ENCODE data around the gene MRGPRD. TPM values are rescaled to one million over a fixed set of nuclear protein-coding genes. Genes with fewer than 3 reads are reported as not detected.

MRGPRD gene
- total and polyA plus RNA-seq, 4 donors = not detected

DNA sequence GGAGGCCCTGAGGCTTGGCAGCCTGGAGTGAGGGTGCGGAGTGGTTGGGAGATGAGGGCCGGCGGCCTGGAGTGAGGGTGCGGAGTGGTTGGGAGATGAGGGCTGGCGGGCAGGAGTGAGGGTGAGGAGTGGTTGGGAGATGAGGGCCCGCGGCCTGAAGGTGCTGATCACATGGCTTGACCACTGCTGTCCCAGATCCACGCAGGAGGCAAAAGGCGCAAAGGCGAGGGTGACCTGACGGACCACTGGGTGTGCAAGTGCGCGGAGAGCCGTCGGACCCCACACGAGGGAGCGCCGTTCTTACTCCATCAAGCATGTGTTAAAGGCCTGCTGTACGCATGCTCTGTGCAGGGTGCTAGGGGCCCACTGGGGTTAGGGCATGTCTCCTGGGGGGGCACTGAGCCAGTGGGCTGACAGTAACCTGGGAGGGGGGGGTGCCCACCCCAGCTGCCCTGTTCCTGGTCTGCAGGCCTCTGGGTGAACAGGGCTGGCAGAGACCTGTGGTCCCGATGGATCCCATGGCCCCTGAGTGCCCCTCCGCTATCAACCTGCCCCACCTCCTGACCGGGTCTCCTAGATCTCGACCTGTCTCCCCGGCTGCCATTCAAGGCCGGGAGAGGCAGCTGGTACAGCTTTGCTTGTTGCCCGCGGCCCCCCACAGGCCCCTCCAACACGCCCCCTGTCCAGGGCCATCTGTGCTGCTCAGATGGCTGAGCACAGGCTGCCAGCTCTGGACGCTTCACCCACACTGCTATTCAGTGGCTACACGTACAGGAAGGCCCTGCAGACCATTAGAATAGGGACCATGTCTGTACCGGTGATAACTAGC lies 21.1 kb downstream of the MRGPRD start:
- TF ChIP-seq HNF4G (IDR thresholded peaks at IDR 0.05) (no peak), YY1 (IDR thresholded peaks at IDR 0.05) (no peak), MAX (IDR thresholded peaks at IDR 0.05) (no peak), SP1 (IDR thresholded peaks at IDR 0.05) (no peak), HNF4A (conservative IDR thresholded peaks at IDR 0.05) (no peak)
- Histone ChIP-seq H3K9me3 (ENCODE audit: control insufficient read depth in 4 of 4, low read length in 3 of 4) (no peaks in the 10 kb centered on the region), H3K27me3 (ENCODE audit: control insufficient read depth in 4 of 4, insufficient read depth in 4 of 4, low read length in 3 of 4) (no peaks in the 10 kb centered on the region), H3K9ac (ENCODE audit: low read depth in 1 of 2, low read length in 2 of 2) (no peak overlapping the region), H3K4me3 (ENCODE audit: low read depth in 1 of 3, low read length in 3 of 3) (no peak overlapping the region), H3K36me3 (ENCODE audit: control insufficient read depth in 4 of 4, insufficient read depth in 3 of 4, low read depth in 1 of 4, low read length in 3 of 4) (no peaks in the 10 kb centered on the region), H3K27ac (ENCODE audit: low read depth in 1 of 2, low read length in 2 of 2) (no peak overlapping the region), H3K4me1 (ENCODE audit: control insufficient read depth in 4 of 4, insufficient read depth in 4 of 4, low read length in 3 of 4) (no peaks in the 10 kb centered on the region)
- 94% methylated on average over 31 of the region's 31 CpGs for WGBS
- DNase-seq (ENCODE audit: low spot score) = no peak

DNA sequence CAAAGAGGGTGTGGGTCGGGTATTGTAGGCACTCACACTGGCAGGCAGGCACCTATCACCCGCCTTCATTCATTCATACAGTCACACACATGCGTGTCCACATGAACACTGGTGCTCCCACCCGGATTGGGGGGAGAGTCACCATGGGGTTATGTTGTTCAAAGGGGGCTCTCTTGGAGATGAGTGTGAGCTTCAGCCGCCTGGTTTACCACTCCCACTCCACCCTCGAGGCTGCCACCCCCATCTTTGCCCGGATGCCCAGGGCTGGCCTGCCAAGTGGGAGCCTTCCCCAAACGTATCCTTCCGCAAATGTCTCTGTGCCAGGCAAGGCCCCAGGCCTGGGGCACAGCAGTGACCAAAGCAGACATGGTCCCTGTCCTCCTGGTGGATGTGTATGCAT lies 22.6 kb downstream of the MRGPRD start:
- no peak for DNase-seq (ENCODE audit: low spot score)
- H3K9ac ChIP-seq (ENCODE audit: low read depth in 1 of 2, low read length in 2 of 2) = no peak overlapping the region
- H3K9me3 ChIP-seq (ENCODE audit: control insufficient read depth in 4 of 4, low read length in 3 of 4) = no peaks in the 10 kb centered on the region
- WGBS = 94% methylated on average over 9 of the region's 9 CpGs
- H3K4me3 ChIP-seq (ENCODE audit: low read depth in 1 of 3, low read length in 3 of 3) = no peak overlapping the region
- no peak overlapping the region for H3K27ac ChIP-seq (ENCODE audit: low read depth in 1 of 2, low read length in 2 of 2)
- TF ChIP-seq FOXA1 (IDR thresholded peaks at IDR 0.05) (no peak), EGR1 (IDR thresholded peaks at IDR 0.05; ENCODE audit: low read depth in 2 of 2) (no peak), MAX (IDR thresholded peaks at IDR 0.05) (no peak), NR2F2 (IDR thresholded peaks at IDR 0.05) (no peak), HNF4A (conservative IDR thresholded peaks at IDR 0.05) (no peak), JUND (IDR thresholded peaks at IDR 0.05) (no peak), RAD21 (IDR thresholded peaks at IDR 0.05) (no peak), YY1 (IDR thresholded peaks at IDR 0.05) (no peak), SP1 (IDR thresholded peaks at IDR 0.05) (no peak), GABPA (IDR thresholded peaks at IDR 0.05 in 1 of 2, conservative IDR thresholded peaks at IDR 0.05 in 1 of 2) (no peak), TAF1 (conservative IDR thresholded peaks at IDR 0.05) (no peak), FOXA2 (IDR thresholded peaks at IDR 0.05) (no peak)
- TF ChIP-seq, protein P1, sequence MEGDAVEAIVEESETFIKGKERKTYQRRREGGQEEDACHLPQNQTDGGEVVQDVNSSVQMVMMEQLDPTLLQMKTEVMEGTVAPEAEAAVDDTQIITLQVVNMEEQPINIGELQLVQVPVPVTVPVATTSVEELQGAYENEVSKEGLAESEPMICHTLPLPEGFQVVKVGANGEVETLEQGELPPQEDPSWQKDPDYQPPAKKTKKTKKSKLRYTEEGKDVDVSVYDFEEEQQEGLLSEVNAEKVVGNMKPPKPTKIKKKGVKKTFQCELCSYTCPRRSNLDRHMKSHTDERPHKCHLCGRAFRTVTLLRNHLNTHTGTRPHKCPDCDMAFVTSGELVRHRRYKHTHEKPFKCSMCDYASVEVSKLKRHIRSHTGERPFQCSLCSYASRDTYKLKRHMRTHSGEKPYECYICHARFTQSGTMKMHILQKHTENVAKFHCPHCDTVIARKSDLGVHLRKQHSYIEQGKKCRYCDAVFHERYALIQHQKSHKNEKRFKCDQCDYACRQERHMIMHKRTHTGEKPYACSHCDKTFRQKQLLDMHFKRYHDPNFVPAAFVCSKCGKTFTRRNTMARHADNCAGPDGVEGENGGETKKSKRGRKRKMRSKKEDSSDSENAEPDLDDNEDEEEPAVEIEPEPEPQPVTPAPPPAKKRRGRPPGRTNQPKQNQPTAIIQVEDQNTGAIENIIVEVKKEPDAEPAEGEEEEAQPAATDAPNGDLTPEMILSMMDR (IDR thresholded peaks at IDR 0.05; ENCODE audit: low read depth, low read length, missing input control) = no peak
- no peaks in the 10 kb centered on the region for H3K36me3 ChIP-seq (ENCODE audit: control insufficient read depth in 4 of 4, insufficient read depth in 3 of 4, low read depth in 1 of 4, low read length in 3 of 4)
- H3K4me1 ChIP-seq (ENCODE audit: control insufficient read depth in 4 of 4, insufficient read depth in 4 of 4, low read length in 3 of 4) = no peaks in the 10 kb centered on the region
- H3K27me3 ChIP-seq (ENCODE audit: control insufficient read depth in 4 of 4, insufficient read depth in 4 of 4, low read length in 3 of 4) = no peaks in the 10 kb centered on the region

- no peaks in the 10 kb centered on the region for H3K4me1 ChIP-seq (ENCODE audit: control insufficient read depth in 4 of 4, insufficient read depth in 4 of 4, low read length in 3 of 4)
- H3K9me3 ChIP-seq (ENCODE audit: control insufficient read depth in 4 of 4, low read length in 3 of 4) = no peaks in the 10 kb centered on the region
- no peak overlapping the region for H3K9ac ChIP-seq (ENCODE audit: low read depth in 1 of 2, low read length in 2 of 2)
- no peaks in the 10 kb centered on the region for H3K36me3 ChIP-seq (ENCODE audit: control insufficient read depth in 4 of 4, insufficient read depth in 3 of 4, low read depth in 1 of 4, low read length in 3 of 4)
- H3K27ac ChIP-seq (ENCODE audit: low read depth in 1 of 2, low read length in 2 of 2) = no peak overlapping the region
- no peak overlapping the region for H3K4me3 ChIP-seq (ENCODE audit: low read depth in 1 of 3, low read length in 3 of 3)
- no peak for DNase-seq (ENCODE audit: low spot score)
- H3K27me3 ChIP-seq (ENCODE audit: control insufficient read depth in 4 of 4, insufficient read depth in 4 of 4, low read length in 3 of 4) = no peaks in the 10 kb centered on the region
- 80% methylated on average over 12 of the region's 12 CpGs for WGBS
- TF ChIP-seq, protein P1 (IDR thresholded peaks at IDR 0.05; ENCODE audit: low read depth, low read length, missing input control) = no peak
- TF ChIP-seq GABPA (IDR thresholded peaks at IDR 0.05 in 1 of 2, conservative IDR thresholded peaks at IDR 0.05 in 1 of 2) = no peak
- no peak for TF ChIP-seq NR2F2 (IDR thresholded peaks at IDR 0.05)
- no peak for TF ChIP-seq HNF4A (conservative IDR thresholded peaks at IDR 0.05)
- no peak for TF ChIP-seq HNF4G (IDR thresholded peaks at IDR 0.05)
- TF ChIP-seq, protein P2, sequence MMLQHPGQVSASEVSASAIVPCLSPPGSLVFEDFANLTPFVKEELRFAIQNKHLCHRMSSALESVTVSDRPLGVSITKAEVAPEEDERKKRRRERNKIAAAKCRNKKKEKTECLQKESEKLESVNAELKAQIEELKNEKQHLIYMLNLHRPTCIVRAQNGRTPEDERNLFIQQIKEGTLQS (IDR thresholded peaks at IDR 0.05) = no peak
- TF ChIP-seq EGR1 (IDR thresholded peaks at IDR 0.05; ENCODE audit: low read depth in 2 of 2) = no peak
- TF ChIP-seq, protein P3, sequence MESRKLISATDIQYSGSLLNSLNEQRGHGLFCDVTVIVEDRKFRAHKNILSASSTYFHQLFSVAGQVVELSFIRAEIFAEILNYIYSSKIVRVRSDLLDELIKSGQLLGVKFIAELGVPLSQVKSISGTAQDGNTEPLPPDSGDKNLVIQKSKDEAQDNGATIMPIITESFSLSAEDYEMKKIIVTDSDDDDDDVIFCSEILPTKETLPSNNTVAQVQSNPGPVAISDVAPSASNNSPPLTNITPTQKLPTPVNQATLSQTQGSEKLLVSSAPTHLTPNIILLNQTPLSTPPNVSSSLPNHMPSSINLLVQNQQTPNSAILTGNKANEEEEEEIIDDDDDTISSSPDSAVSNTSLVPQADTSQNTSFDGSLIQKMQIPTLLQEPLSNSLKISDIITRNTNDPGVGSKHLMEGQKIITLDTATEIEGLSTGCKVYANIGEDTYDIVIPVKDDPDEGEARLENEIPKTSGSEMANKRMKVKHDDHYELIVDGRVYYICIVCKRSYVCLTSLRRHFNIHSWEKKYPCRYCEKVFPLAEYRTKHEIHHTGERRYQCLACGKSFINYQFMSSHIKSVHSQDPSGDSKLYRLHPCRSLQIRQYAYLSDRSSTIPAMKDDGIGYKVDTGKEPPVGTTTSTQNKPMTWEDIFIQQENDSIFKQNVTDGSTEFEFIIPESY (IDR thresholded peaks at IDR 0.05) = no peak
- no peak for TF ChIP-seq YY1 (IDR thresholded peaks at IDR 0.05)
- TF ChIP-seq TAF1 (conservative IDR thresholded peaks at IDR 0.05) = no peak
Measured at GRCh38 chr11:68956547-68957254, 24.1 kb downstream of the MRGPRD start.
